ENCODE results near the gene FAM13A.

GRCh38 chr4:88731381-88731780 lies 325.6 kb downstream of the FAM13A start:
- TF ChIP-seq CTCF (IDR thresholded peaks at IDR 0.05), result no peak
- no peak for TF ChIP-seq EP300 (IDR thresholded peaks at IDR 0.05)
- TF ChIP-seq POLR2A (IDR thresholded peaks at IDR 0.05), result no peak

Measured in suprapubic skin (tissue), 3 donors.